IMR-90 (cell line): ENCODE data around the gene ESRP2. TPM values are rescaled to one million over a fixed set of nuclear protein-coding genes. Genes with fewer than 3 reads are reported as not detected.

Source experiments
- ATAC-seq: fragments of 200-7000 bp; cut with Tn5 transposase; 2 replicates; pipeline ENCODE4 v1.9.1; 2020; ENCODE audit warnings: low read depth, mild to moderate bottlenecking, moderate library complexity
- BruUV-seq: library from RNA; stranded (reverse); fragments of 400-500 nt; replicated peaks from 2 replicates; lab custom pipeline; 2021; lab: Mats Ljungman, UMichigan
- CTCF ChIA-PET: fragments of 300-600 bp; formaldehyde crosslinking; extraction: SDS; loops from one replicate; lab custom pipeline; 2021; ENCODE audit warnings: antibody characterized with exemption; lab: Yijun Ruan, JAX
- POLR2A ChIA-PET: fragments of 300-600 bp; sonication (Branson Sonifier 250); formaldehyde crosslinking; loops from one replicate; lab custom pipeline; 2022; ENCODE audit warnings: antibody characterized with exemption; ENCODE audit not compliant: unreplicated experiment; lab: Charles Lee
- DNase-seq: peaks from one replicate; pipeline ENCODE4 v3.0.0; 2013
- H2AFZ ChIP-seq: replicated peaks from 2 replicates; pipeline ENCODE3; 2013; ENCODE audit warnings: low read length, mild to moderate bottlenecking; ENCODE audit not compliant: poor library complexity
- H2AK5ac ChIP-seq: 2 replicates; pipeline ENCODE4 v1.6.1; 2013; ENCODE audit warnings: low read depth, low read length, inconsistent platforms
- H2AK9ac ChIP-seq: replicated peaks from 2 replicates; pipeline ENCODE3; 2013; ENCODE audit warnings: mild to moderate bottlenecking, low read depth, low read length, moderate library complexity; ENCODE audit not compliant: poor library complexity
- H2BK120ac ChIP-seq: 2 replicates; pipeline ENCODE4 v1.6.1; 2013; ENCODE audit warnings: low read depth, low read length, inconsistent platforms
- H2BK15ac ChIP-seq: 3 replicates; pipeline ENCODE4 v1.6.1; 2013; ENCODE audit warnings: low read depth, low read length, inconsistent platforms
- H2BK20ac ChIP-seq: 2 replicates; pipeline ENCODE4 v1.6.1; 2013; ENCODE audit warnings: low read depth, mild to moderate bottlenecking, inconsistent platforms, low read length, moderate library complexity
- H2BK5ac ChIP-seq: 2 replicates; pipeline ENCODE4 v1.6.1; 2013; ENCODE audit warnings: mild to moderate bottlenecking, low read depth, low read length, inconsistent platforms; ENCODE audit not compliant: poor library complexity, severe bottlenecking
- H3K14ac ChIP-seq: replicated peaks from 2 replicates; pipeline ENCODE4 v1.6.1; 2013; ENCODE audit warnings: low read depth, low read length, inconsistent platforms
- H3K18ac ChIP-seq: 2 replicates; pipeline ENCODE4 v1.6.1; 2013; ENCODE audit warnings: low read depth, low read length, control low read depth
- H3K23ac ChIP-seq: 2 replicates; pipeline ENCODE4 v1.6.1; 2013; ENCODE audit warnings: low read depth, low read length, inconsistent platforms
- H3K27ac ChIP-seq: 2 replicates; pipeline ENCODE4 v1.5.1; 2013; ENCODE audit warnings: mild to moderate bottlenecking, control low read depth, low read length; ENCODE audit not compliant: insufficient read depth
- H3K27me3 ChIP-seq: 2 replicates; pipeline ENCODE4 v1.6.1; 2013; ENCODE audit warnings: low read length; ENCODE audit not compliant: control insufficient read depth, insufficient read depth
- H3K36me3 ChIP-seq: 2 replicates; pipeline ENCODE4 v1.6.1; 2013; ENCODE audit warnings: low read length, mixed read lengths; ENCODE audit not compliant: control insufficient read depth, insufficient read depth
- H3K4ac ChIP-seq: 2 replicates; pipeline ENCODE4 v1.6.1; 2013; ENCODE audit warnings: low read depth, low read length, inconsistent platforms
- H3K4me1 ChIP-seq: 2 replicates; pipeline ENCODE4 v1.6.1; 2013; ENCODE audit warnings: low read length, mixed read lengths; ENCODE audit not compliant: control insufficient read depth, insufficient read depth
- H3K4me2 ChIP-seq: 2 replicates; pipeline ENCODE4 v1.6.1; 2013; ENCODE audit warnings: low read depth, mild to moderate bottlenecking, control low read depth, low read length, moderate library complexity
- H3K4me3 ChIP-seq: 2 replicates; pipeline ENCODE4 v1.5.1; 2013; ENCODE audit warnings: low read depth, mild to moderate bottlenecking, control low read depth, low read length, moderate library complexity; ENCODE audit not compliant: insufficient read depth
- H3K56ac ChIP-seq: 2 replicates; pipeline ENCODE4 v1.6.1; 2013; ENCODE audit warnings: low read length, inconsistent platforms; ENCODE audit not compliant: insufficient read depth; ENCODE audit errors: extremely low read depth
- H3K79me1 ChIP-seq, 2 experiments: 2 replicates each; pipeline ENCODE4 v1.6.1; 2013; ENCODE audit warnings: low read length in 2 of 2, inconsistent platforms in 1 of 2, low read depth in 1 of 2
- H3K9ac ChIP-seq: 2 replicates; pipeline ENCODE4 v1.6.1; 2013; ENCODE audit warnings: low read depth, low read length, control low read depth
- H3K9me1 ChIP-seq: 2 replicates; pipeline ENCODE4 v1.6.1; 2013; ENCODE audit warnings: low read length, inconsistent platforms; ENCODE audit not compliant: insufficient read depth
- H3K9me3 ChIP-seq: 2 replicates; pipeline ENCODE4 v1.6.1; 2013; ENCODE audit warnings: low read length; ENCODE audit not compliant: control insufficient read depth, insufficient read depth
- H4K20me1 ChIP-seq: 2 replicates; pipeline ENCODE4 v1.6.1; 2013; ENCODE audit warnings: low read length, inconsistent platforms; ENCODE audit not compliant: insufficient read depth
- H4K5ac ChIP-seq: 2 replicates; pipeline ENCODE4 v1.6.1; 2013; ENCODE audit warnings: mild to moderate bottlenecking, low read depth, low read length, control low read depth
- H4K8ac ChIP-seq, 2 experiments: 2 replicates each; pipeline ENCODE4 v1.6.1; 2013; ENCODE audit warnings: low read depth in 2 of 2, low read length in 2 of 2, control low read depth in 1 of 2, inconsistent platforms in 1 of 2
- H4K91ac ChIP-seq: 2 replicates; pipeline ENCODE4 v1.6.1; 2013; ENCODE audit warnings: low read depth, low read length, inconsistent platforms; ENCODE audit not compliant: insufficient read depth
- BHLHE40 ChIP-seq: fragments of 150-350 bp; IDR thresholded peaks from 2 replicates; pipeline ENCODE4 v1.6.1; 2016; ENCODE audit warnings: mild to moderate bottlenecking, low read depth, low read length
- FOS ChIP-seq: fragments of 150-350 bp; IDR thresholded peaks from 2 replicates; pipeline ENCODE4 v1.6.1; 2016; ENCODE audit warnings: low read depth, low read length
- MAFK ChIP-seq: IDR thresholded peaks from 2 replicates; pipeline ENCODE4 v1.6.1; 2012; ENCODE audit warnings: low read depth, low read length, improper control_type of control experiment
- MXI1 ChIP-seq: IDR thresholded peaks from 2 replicates; pipeline ENCODE4 v1.6.1; 2012; ENCODE audit warnings: low read depth, mild to moderate bottlenecking, low read length, moderate library complexity, borderline replicate concordance
- POLR2A ChIP-seq: IDR thresholded peaks from 2 replicates; pipeline ENCODE4 v1.6.1; 2012; ENCODE audit warnings: mild to moderate bottlenecking, low read depth, low read length
- RAD21 ChIP-seq: IDR thresholded peaks from 2 replicates; pipeline ENCODE4 v1.6.1; 2012; ENCODE audit warnings: low read length, improper control_type of control experiment
- RCOR1 ChIP-seq: IDR thresholded peaks from 2 replicates; pipeline ENCODE4 v1.6.1; 2012; ENCODE audit warnings: mild to moderate bottlenecking, low read length, improper control_type of control experiment; ENCODE audit not compliant: insufficient replicate concordance
- WGBS, 2 experiments: methylation state at CpG; one replicate each; pipeline versions ENCODE4 v1.1.5 to v1.1.7; 2013; ENCODE audit warnings: missing lambda C conversion rate in 2 of 2; ENCODE audit not compliant: insufficient read length in 1 of 2; ENCODE audit errors: extremely low coverage in 2 of 2; 5-methylcytosine and 5-hydroxymethylcytosine counted together
- dilution Hi-C: fragments of 300-500 bp; cut with HindIII; formaldehyde crosslinking; loops from one replicate; pipeline ENCODE4 v1.14.3; 2018; ENCODE audit warnings: low sequenced_read_pairs; ENCODE audit not compliant: unreplicated experiment
- in situ Hi-C: fragments of 300-500 bp; cut with MboI; formaldehyde crosslinking; loops from 3 replicates; pipeline ENCODE4 v1.14.3; 2019; ENCODE audit warnings: low sequenced_read_pairs, inconsistent platforms, mixed read lengths
- intact Hi-C: fragments of 100-400 bp; cut with micrococcal nuclease; formaldehyde crosslinking; loops from 2 replicates; pipeline ENCODE4 v1.10.0; 2022
- polyA plus RNA-seq, 3 experiments: library from polyadenylated mRNA; depleted of rRNA; stranded (reverse); fragments of >200 nt; gene quantifications; 2 replicates each; pipeline ENCODE4 v1.2.3, GENCODE V29; 2012; ENCODE audit warnings: low replicate concordance in 1 of 3
- total RNA-seq: library from RNA; depleted of rRNA; stranded (reverse); fragments of >200 nt; gene quantifications from 2 replicates; pipeline ENCODE4 v1.2.3, GENCODE V29; 2012
- TF ChIP-seq, protein P1 (sequence below): fragments of 150-350 bp; IDR thresholded peaks from 2 replicates; pipeline ENCODE4 v1.6.1; 2017; ENCODE audit warnings: mild to moderate bottlenecking, antibody characterized with exemption, low read length, low read depth

ESRP2 gene
- total and polyA plus RNA-seq, 2 of the 4 experiments (the other 2 are of a cell fraction): 0.07 TPM; not detected in 1

DNA sequence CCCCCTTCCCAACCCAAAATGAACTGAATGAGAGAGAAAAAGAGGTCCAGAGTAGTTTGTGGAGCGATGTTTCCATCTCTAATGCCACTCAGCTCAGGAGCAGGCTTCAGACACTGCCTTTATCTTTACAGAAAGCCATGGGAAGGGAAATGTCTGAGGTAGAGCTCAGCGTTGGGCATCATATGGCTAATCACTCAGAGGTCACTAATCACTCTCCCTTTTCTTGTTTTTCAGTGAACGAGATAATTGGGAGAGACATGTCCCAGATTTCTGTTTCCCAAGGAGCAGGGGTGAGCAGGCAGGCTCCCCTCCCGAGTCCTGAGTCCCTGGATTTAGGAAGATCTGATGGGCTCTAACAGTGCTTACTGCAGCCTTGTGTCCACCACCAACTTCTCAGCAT is 9.8 kb downstream of the ESRP2 start:
- Histone ChIP-seq H4K8ac (no peak overlapping the region), H3K18ac (no peak overlapping the region), H4K91ac (no peak overlapping the region), H2BK15ac (no peak overlapping the region), H3K27ac (no peak overlapping the region), H4K20me1 (0 out of 2 replicates have a peak, but pooled peaks cover 3% of the 10 kb centered on the region), H3K4me1 (peaks cover 2% of the 10 kb centered on the region), H3K9me3 (no peaks in the 10 kb centered on the region), H3K14ac (no peak overlapping the region), H3K23ac (no peak overlapping the region), H3K9me1 (no peaks in the 10 kb centered on the region), H3K4ac (no peak overlapping the region), H3K56ac (no peak overlapping the region), H2BK120ac (no peak overlapping the region), H3K4me3 (no peak overlapping the region), H3K79me1 (peaks cover 0 to 3% of the 10 kb centered on the region in 2 experiments; a peak in 1 of 4 replicates), H3K36me3 (peaks cover 8% of the 10 kb centered on the region), H2AK9ac (no peak overlapping the region), H2BK20ac (no peak overlapping the region), H2BK5ac (no peak overlapping the region), H3K9ac (no peak overlapping the region), H3K4me2 (no peak overlapping the region), H2AFZ (no peak overlapping the region), H2AK5ac (no peak overlapping the region), H3K27me3 (no peaks in the 10 kb centered on the region), H4K5ac (no peak overlapping the region)
- WGBS, 2 experiments: 92% methylated on average over 2 of the region's 4 CpGs; no CpG with 5 or more reads in 1 of the 2 experiments
- in situ Hi-C loops (loop anchor here (10.0 kb wide), 2 partner anchors 131 to 241 kb away; partner anchors contain the start of gene DPEP3), dilution Hi-C loops (no loop called here), intact Hi-C loops (loop anchor here (10.0 kb wide), 1 partner anchor 261 kb away; the partner anchor contains the start of gene SLC12A4)
- BruUV-seq: no TSS peak
- TF ChIP-seq, protein P1, sequence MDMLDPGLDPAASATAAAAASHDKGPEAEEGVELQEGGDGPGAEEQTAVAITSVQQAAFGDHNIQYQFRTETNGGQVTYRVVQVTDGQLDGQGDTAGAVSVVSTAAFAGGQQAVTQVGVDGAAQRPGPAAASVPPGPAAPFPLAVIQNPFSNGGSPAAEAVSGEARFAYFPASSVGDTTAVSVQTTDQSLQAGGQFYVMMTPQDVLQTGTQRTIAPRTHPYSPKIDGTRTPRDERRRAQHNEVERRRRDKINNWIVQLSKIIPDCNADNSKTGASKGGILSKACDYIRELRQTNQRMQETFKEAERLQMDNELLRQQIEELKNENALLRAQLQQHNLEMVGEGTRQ: no peak
- TF ChIP-seq BHLHE40 (no peak), RAD21 (no peak), MXI1 (no peak), RCOR1 (no peak), FOS (no peak), MAFK (no peak), POLR2A (no peak)
- DNase-seq (no peak), ATAC-seq (no peak)
- ChIA-PET POLR2A (no interaction called here), CTCF (no interaction called here)
